ENCODE data around the gene C1GALT1C1.

Gene C1GALT1C1

DNA sequence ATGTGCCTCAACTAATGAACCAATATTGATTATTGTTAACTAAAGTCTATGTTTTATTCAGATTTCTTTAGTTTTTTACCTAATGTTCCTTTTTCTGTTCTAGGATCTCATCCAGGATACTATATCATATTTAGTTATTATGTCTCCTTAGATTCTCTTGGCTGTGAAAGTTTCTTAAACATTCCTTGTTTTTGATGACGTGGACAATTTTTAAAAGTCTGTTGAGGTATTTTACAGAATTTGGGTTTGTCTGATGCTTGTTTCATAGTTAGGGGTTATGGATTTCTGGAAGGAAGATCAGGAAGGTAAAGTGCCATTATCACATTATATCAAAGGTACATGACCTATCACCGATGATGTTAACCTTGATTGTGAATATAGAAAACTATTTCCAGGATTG is 44.2 kb downstream of the C1GALT1C1 start:
- no peaks in the 10 kb centered on the region for H3K9me3 ChIP-seq (ENCODE audit: control insufficient read depth, insufficient read depth, low read length)
- no peak overlapping the region for H3K4me3 ChIP-seq (ENCODE audit: low read length)
- H3K27ac ChIP-seq (ENCODE audit: low read length): no peak overlapping the region
- H3K27me3 ChIP-seq (ENCODE audit: control insufficient read depth, insufficient read depth, low read length): no peaks in the 10 kb centered on the region
- H3K36me3 ChIP-seq (ENCODE audit: control insufficient read depth, insufficient read depth, low read length): no peaks in the 10 kb centered on the region
- no peak for DNase-seq (ENCODE audit: low read depth, low spot score)
- no CpG with 5 or more reads among the region's 2 CpGs for WGBS (ENCODE audit: insufficient coverage, insufficient read length)
- no peaks in the 10 kb centered on the region for H3K4me1 ChIP-seq (ENCODE audit: control insufficient read depth, insufficient read depth, low read length)

Measured in iPS DF 6.9 (cell line).